HG02852 (cell line): ENCODE results near the gene MYO16.

Source experiments
- ATAC-seq: cut with Tn5 transposase; IDR thresholded peaks from one replicate; pipeline ENCODE4 v1.9.1; 2021; ENCODE audit warnings: mild to moderate bottlenecking, moderate library complexity; ENCODE audit not compliant: unreplicated experiment

Gene MYO16

GRCh38 chr13:108925070-108925469 lies 295.7 kb downstream of the MYO16 start:
- ATAC-seq: no peak

GRCh38 chr13:108926862-108927261 lies 297.5 kb downstream of the MYO16 start:
- no peak for ATAC-seq

GRCh38 chr13:108927615-108928014 lies 298.2 kb downstream of the MYO16 start:
- ATAC-seq: no peak

GRCh38 chr13:108929532-108930206 lies 300.3 kb downstream of the MYO16 start:
- ATAC-seq: no peak

GRCh38 chr13:108932196-108932595 lies 302.8 kb downstream of the MYO16 start:
- no peak for ATAC-seq

DNA sequence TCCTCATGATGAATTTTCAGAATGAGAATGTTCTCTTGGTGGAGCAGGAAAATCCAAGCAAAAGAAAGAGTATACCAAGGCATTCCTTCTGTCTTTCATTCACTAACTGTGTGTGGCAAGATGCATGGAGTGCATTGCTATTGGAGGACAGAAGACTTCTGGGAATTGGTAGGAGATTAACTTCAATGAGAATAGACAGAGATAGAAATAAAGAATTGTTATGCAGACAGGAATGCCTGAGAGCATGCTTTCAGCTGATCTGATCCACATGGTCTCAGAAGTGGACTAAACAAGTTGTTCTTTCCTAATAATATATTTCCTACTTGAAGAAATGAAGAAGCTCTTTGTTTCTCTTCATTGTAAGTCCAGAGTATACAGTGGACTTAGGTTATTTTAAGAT lies 303.6 kb downstream of the MYO16 start:
- ATAC-seq: no peak

DNA sequence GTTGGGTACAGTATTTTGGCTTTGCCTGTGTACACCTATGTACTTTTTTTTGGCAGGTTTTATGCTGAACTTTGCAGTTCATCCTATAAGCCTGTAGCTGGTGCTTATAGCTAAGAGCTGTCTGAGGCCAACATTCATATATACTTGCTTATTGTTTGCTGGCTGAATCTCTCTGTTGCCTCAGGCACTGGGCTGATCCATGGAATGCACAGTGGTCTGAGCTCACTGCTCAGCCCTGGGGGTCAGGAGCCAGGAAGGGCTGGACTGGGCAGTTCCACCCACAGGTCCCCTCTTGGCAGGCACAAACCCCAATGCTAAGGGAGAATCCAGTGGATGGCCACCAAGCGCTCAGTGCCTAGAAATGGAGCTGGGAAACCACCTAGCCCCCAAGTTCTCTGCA lies 308.7 kb downstream of the MYO16 start:
- no peak for ATAC-seq

- ATAC-seq: no peak
Measured at GRCh38 chr13:108940121-108940520, 310.7 kb downstream of the MYO16 start.

DNA sequence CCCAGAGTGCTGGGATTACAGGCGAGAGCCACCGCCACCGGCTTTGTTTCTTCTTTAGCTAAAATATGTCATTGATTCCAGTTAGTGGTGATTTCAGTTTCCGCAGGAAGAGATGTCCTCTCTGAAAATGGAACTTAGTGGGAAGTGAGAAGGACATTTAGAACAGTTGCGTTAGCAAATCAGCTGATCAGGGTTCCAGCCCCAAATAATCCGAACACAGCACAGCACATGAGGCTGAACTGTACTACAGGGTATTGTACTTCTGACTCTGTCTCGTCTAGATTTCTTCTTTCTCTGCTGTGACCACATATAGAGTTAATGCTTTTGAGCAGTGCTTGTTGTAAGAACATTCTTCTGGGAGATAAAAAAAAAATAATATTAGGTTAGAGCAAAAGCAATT lies 314.4 kb downstream of the MYO16 start:
- no peak for ATAC-seq

- no peak for ATAC-seq
Measured at GRCh38 chr13:108944760-108945159, 315.3 kb downstream of the MYO16 start.

DNA sequence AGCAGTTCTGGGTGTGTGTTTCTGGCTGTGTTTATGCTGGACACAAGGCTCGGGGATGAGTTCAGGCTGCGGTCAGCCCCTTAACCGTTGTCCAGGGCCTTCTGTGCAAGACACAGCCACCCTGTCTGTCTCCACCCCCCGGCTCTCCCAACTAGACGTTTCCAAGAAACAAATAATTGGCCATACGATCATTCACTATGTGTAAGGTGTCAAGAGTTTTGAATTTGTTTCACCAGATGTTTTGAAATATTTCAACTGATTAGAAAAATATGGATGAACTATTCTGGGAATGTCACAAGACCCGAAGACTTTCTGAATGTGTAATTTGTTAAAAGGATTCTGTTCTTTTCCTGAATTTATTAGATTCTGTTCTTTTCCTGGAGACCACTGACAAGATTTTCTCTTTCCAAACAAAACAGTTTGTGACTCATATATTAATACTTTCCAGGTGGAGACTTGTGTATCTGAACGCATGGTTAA lies 318.2 kb downstream of the MYO16 start:
- no peak for ATAC-seq

DNA sequence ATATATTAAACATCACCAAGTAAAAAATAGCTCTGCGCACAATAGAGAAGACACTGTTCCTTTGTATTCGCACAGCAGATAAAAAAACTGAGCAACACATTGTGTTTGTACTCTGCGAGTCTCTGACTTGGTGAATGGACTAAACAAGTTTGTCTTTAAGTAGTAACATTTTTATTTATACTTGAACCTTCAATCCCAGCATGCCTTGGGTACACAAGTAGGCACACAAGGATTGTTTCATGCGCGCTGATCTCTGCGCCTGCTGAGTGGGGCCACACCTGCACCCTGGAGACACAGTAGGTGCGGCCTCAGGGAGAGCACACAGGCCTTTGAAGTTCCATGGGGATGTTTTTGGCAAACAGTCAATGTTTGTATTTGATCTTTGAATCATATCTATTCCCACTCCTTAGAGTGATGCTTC lies 318.9 kb downstream of the MYO16 start:
- ATAC-seq: no peak

GRCh38 chr13:108950333-108951010 lies 321.1 kb downstream of the MYO16 start:
- ATAC-seq: no peak

DNA sequence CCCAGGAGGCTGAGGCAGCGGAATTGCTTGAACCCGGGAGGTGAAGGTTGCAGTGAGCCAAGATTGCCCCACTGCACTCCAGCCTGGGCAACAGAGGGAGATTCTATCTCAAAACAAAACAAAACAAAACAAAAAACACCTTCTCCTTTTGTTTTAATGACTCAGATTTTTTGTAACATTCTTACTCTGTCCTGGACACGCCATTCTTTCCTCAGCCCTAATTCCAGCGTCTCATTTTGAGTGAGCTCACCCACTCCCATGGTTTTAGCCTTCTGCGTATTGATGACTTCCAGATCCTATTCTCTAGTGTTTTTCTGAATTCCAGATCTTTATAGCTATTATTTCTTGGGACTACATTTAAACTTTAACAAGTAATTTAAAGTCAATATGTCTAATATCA lies 326.3 kb downstream of the MYO16 start:
- no peak for ATAC-seq

DNA sequence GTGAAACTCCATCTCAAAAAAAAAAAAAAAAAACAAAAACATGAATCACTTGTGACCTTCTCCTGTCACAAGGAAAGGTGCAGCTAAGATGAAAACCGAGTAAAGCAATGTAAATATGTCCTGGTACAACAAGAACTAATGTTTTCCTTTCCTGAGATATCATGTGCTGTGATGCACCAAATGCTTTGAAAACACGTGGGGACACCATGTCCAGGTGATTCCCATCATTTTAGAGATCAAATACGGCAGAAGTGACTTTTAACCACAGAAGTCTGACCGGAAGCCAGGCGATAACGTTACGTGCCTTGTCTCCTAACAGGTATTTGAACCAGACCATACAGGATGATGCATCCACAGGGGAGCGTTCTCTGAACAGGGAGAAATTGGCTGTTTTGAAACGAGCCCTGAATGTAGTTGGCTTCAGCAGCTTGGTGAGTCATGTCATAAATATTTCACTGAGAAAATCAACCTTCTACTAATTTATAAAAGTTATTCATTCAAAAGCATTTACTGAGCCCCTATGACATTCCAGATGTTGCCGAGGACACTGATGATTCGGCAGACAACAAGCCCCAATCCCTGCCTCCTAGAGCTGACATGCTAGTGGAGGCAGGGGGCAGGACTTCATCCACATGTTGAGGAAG lies 328.1 kb downstream of the MYO16 start:
- ATAC-seq: no peak

DNA sequence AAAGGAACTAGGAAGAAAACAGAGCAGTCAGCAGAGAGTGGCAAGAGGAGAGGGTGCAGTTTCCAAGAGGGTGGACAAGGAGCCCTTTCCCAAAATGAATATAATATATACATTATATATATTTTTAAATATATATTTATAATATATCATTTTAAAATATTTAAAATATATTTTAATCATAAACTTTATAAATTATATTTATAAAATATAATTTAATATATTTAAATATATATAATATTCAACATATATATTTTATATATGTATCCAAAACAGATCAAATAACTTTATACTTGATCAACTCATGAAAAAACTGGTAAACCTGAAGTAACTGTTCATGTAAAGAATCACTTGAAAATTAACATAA lies 328.6 kb downstream of the MYO16 start:
- ATAC-seq: no peak

DNA sequence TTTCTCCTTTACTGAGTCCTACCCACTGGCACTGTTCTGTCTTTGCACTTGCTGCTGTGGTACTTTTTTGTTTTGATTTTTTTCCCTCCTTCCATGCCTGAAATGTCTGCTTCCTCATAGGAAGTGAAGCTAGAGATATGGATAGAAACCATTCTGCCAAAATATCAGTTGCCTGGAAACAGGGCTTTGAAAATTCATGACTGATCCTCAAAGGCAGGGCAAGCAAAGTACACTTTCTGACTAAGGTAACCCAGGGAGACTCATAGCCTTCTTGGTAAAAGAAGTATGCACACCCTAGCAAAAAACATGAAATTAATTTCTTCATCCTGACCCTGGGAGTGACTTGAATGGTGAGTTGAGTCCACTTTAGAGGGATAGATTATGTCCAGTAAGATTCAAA lies 329.8 kb downstream of the MYO16 start:
- ATAC-seq: no peak

GRCh38 chr13:108960006-108960405 lies 330.6 kb downstream of the MYO16 start:
- no peak for ATAC-seq

DNA sequence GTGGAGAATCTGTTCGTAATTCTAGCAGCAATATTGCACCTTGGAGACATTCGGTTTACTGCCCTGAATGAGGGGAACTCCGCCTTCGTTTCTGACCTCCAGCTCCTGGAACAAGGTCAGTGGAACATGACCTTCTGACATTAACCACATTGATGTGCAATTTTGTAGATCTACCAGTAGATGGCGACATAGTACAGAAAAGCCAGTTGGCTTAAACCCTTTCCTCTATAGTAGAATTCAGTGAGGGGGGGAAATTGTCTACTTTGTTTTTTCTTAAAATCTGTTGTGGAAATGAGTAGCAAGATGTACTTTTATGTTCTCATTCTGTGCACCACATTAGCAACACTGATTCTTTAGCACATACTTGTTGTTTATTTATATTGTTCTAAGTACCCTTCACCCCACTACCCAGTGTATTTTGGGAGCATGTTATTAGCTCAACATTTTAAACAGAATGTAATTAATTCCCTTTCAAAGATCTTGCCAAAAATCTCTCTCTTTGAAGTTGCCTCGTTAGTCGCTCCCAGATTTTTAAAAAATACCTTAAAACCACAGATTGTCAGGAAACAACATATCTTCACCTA lies 332.2 kb downstream of the MYO16 start:
- ATAC-seq: peak; percentile 96

GRCh38 chr13:108962654-108963053 lies 333.2 kb downstream of the MYO16 start:
- ATAC-seq: no peak

DNA sequence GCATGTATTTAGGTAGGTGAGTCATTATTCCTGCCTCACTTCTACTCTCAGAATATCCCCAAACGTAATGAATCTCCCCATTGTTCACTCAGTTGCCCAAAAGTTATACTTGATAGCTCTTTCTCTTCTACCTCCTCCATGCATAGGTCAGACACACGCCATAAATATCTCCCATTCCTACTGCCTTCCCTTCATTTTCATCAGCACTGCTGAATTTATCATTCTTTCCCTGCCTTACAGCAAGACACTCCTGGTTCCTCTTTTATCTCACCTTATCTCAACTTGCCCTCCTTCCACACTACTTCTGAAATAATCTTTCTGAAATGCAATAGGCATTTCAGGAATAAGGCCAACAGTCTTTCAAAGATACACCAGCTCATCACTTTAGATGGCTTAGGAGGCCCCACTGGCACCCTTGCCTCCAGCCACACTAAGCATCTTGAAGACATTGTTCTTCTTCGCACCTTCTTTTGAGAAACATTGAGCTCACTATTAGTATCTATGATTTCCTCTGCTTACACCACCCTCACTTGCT lies 333.9 kb downstream of the MYO16 start:
- no peak for ATAC-seq
